ENCODE data around the gene SERINC5. TPM values are rescaled to one million over a fixed set of nuclear protein-coding genes. Genes with fewer than 3 reads are reported as not detected.

The SERINC5 gene
- total and polyA plus RNA-seq, 2 of the 4 experiments (the other 2 are of a cell fraction), result 5.0 to 8.1 TPM

- no peak for TF ChIP-seq CTCF (conservative IDR thresholded peaks at IDR 0.05; ENCODE audit: low read depth, low read length)
- no peak for TF ChIP-seq RAD21 (IDR thresholded peaks at IDR 0.05; ENCODE audit: low read length)
- TF ChIP-seq CEBPB (IDR thresholded peaks at IDR 0.05; ENCODE audit: low read depth, low read length), result no peak
- no CpG with 5 or more reads among the region's 8 CpGs for WGBS, 2 experiments (ENCODE audit: extremely low coverage in 2 of 2, insufficient read length in 1 of 2)
Observed at GRCh38 chr5:80216096-80216495, 39.8 kb downstream of the SERINC5 start.

More at GRCh38 chr5:80216096-80216495, 39.8 kb downstream of the SERINC5 start:
- no peak overlapping the region for H3K4ac ChIP-seq (ENCODE audit: low read depth, low read length)
- H3K4me2 ChIP-seq (ENCODE audit: low read depth, low read length), result no peak overlapping the region
- no peak overlapping the region for H4K5ac ChIP-seq (ENCODE audit: low read depth, low read length)
- H4K91ac ChIP-seq (ENCODE audit: insufficient read depth, low read depth, low read length), result no peak overlapping the region
- no peak overlapping the region for H2BK120ac ChIP-seq (ENCODE audit: low read depth, low read length)
- in situ Hi-C loops (cut with MboI; ENCODE audit: low sequenced_read_pairs) (no loop called here), intact Hi-C loops (cut with micrococcal nuclease) (no loop called here), dilution Hi-C loops (cut with HindIII; ENCODE audit: low sequenced_read_pairs, unreplicated experiment) (no loop called here)
- H2BK15ac ChIP-seq (ENCODE audit: low read depth, low read length), result no peak overlapping the region
- ATAC-seq (ENCODE audit: low read depth) (no peak), DNase-seq (no peak)
- H3K9me3 ChIP-seq (ENCODE audit: control insufficient read depth, insufficient read depth, low read length), result no peaks in the 10 kb centered on the region
- no peaks in the 10 kb centered on the region for H4K20me1 ChIP-seq (ENCODE audit: insufficient read depth, low read length)
- no peak overlapping the region for H2BK5ac ChIP-seq (ENCODE audit: low read depth, low read length, poor library complexity, severe bottlenecking)
- H3K27me3 ChIP-seq (ENCODE audit: control insufficient read depth, insufficient read depth, low read length), result no peaks in the 10 kb centered on the region
- BruUV-seq (replicated peaks), result no TSS peak
- no peak overlapping the region for H3K23ac ChIP-seq (ENCODE audit: low read depth, low read length)
- H3K14ac ChIP-seq (replicated peaks; ENCODE audit: low read depth, low read length), result no peak overlapping the region
- H2BK20ac ChIP-seq (ENCODE audit: low read depth, low read length), result no peak overlapping the region
- H3K4me3 ChIP-seq (ENCODE audit: insufficient read depth, low read depth, low read length), result no peak overlapping the region
- no peak overlapping the region for H2AK5ac ChIP-seq (ENCODE audit: low read depth, low read length)
- no peak overlapping the region for H2AK9ac ChIP-seq (replicated peaks; ENCODE audit: low read depth, low read length, poor library complexity)
- no peak overlapping the region for H2AFZ ChIP-seq (replicated peaks; ENCODE audit: low read length, poor library complexity)
- H3K79me1 ChIP-seq (ENCODE audit: low read depth in 1 of 2, low read length in 2 of 2), result peaks cover 10 to 11% of the 10 kb centered on the region in 2 experiments
- H3K27ac ChIP-seq (ENCODE audit: insufficient read depth, low read length), result no peak overlapping the region
- H3K9ac ChIP-seq (ENCODE audit: low read depth, low read length), result no peak overlapping the region
- H3K56ac ChIP-seq (ENCODE audit: extremely low read depth, insufficient read depth, low read length), result no peak overlapping the region
- H3K36me3 ChIP-seq (ENCODE audit: control insufficient read depth, insufficient read depth, low read length), result no peaks in the 10 kb centered on the region
- H4K8ac ChIP-seq (ENCODE audit: low read depth in 2 of 2, low read length in 2 of 2), result no peak overlapping the region
- H3K9me1 ChIP-seq (ENCODE audit: insufficient read depth, low read length), result peaks cover 8% of the 10 kb centered on the region; the same call in 1 of the 2 replicates
- H3K18ac ChIP-seq (ENCODE audit: low read depth, low read length), result no peak overlapping the region
- POLR2A ChIA-PET (ENCODE audit: unreplicated experiment), result no interaction called here
- 0 out of 2 replicates have a peak, but pooled peaks cover 2% of the 10 kb centered on the region for H3K4me1 ChIP-seq (ENCODE audit: control insufficient read depth, insufficient read depth, low read length)
- CTCF ChIA-PET, result no interaction called here
